Endothelial cell of umbilical vein (primary cell): ENCODE measurements around the gene TIMM23B.
"Not testable (repeated sequence)": the region's sequence is repeated elsewhere in the genome, so short reads cannot be mapped to it uniquely, and the experiment has no call there.

ENCODE experiments used
- POLR2AphosphoS5 ChIP-seq: IDR thresholded peaks from 2 replicates; pipeline ENCODE4 v1.6.1; 2012; ENCODE audit warnings: low read depth, mild to moderate bottlenecking, control low read depth, low read length, moderate library complexity; ENCODE audit not compliant: insufficient read depth
- TF ChIP-seq, protein P1 (sequence below), 2 donors: IDR thresholded peaks; 1 replicate in 1 of 2; 2 replicates in 1 of 2; pipeline ENCODE4 v1.5.1; 2011; ENCODE audit warnings: low read length in 2 of 2, mild to moderate bottlenecking in 2 of 2, moderate library complexity in 2 of 2, control low read depth in 1 of 2, inconsistent platforms in 1 of 2, low read depth in 1 of 2; ENCODE audit not compliant: insufficient read depth in 1 of 2; ENCODE audit errors: extremely low read depth in 1 of 2

DNA sequence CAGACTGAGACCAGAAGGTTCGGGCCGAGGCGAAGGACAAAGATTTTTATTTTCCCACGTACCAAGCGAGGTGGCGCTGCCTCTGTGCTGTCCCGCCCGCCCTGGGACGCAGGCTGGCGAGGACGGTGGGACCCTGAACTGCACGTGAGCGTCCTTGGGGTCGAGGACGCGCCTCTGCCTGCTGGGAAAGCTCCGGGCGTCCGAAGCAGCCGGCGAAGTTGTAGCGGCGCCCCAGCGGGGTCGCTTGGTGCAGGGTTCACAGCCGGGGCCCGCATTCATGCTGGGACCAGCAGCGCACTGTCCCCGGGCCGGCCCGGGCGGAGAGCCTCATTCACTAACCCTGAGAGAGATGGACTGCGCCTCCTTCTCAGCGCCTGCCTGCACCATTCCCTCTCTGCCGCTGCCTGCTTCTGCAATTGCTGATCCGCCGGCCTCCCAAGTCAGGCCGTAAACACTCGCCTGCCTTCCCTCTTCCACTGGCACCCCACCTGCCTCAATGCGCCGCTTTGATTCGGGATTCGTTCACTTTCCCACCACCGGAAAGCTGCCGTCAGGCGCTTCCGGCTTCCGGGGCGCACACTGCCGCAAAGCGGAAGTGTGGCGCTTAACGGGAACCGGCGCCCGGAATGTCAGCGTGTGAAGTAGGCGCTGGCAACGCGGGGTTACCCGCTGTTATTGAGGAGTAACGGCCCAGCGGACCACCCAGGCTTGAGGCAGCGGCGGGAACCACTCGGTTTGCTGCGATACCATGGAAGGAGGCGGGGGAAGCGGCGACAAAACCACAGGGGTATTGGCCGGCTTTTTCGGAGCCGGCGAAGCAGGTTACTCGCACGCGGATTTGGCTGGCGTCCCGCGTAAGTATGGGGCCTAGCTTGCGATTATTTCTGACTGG is at the start of gene TIMM23B, which contains the start of gene PARG:
- TF ChIP-seq, protein P1, sequence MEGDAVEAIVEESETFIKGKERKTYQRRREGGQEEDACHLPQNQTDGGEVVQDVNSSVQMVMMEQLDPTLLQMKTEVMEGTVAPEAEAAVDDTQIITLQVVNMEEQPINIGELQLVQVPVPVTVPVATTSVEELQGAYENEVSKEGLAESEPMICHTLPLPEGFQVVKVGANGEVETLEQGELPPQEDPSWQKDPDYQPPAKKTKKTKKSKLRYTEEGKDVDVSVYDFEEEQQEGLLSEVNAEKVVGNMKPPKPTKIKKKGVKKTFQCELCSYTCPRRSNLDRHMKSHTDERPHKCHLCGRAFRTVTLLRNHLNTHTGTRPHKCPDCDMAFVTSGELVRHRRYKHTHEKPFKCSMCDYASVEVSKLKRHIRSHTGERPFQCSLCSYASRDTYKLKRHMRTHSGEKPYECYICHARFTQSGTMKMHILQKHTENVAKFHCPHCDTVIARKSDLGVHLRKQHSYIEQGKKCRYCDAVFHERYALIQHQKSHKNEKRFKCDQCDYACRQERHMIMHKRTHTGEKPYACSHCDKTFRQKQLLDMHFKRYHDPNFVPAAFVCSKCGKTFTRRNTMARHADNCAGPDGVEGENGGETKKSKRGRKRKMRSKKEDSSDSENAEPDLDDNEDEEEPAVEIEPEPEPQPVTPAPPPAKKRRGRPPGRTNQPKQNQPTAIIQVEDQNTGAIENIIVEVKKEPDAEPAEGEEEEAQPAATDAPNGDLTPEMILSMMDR (IDR thresholded peaks at IDR 0.05; ENCODE audit: extremely low read depth in 1 of 2, insufficient read depth in 1 of 2, low read depth in 1 of 2, low read length in 2 of 2), result not testable (repeated sequence)
- TF ChIP-seq POLR2AphosphoS5, result peak; percentile 63
